ENCODE data around the gene PTX4.

The PTX4 gene

GRCh38 chr16:1523581-1524245, 35.0 kb upstream of the PTX4 start:
- no peak for FAIRE-seq

- FAIRE-seq: no peak
Observed at GRCh38 chr16:1520461-1520860, 31.7 kb upstream of the PTX4 start.

GRCh38 chr16:1519831-1520230, 31.1 kb upstream of the PTX4 start:
- no peak for FAIRE-seq

- FAIRE-seq: no peak
Observed at GRCh38 chr16:1518626-1519135, 29.9 kb upstream of the PTX4 start.

- FAIRE-seq: no peak
Observed at GRCh38 chr16:1514507-1514906, 25.8 kb upstream of the PTX4 start.

- no peak for FAIRE-seq
Observed at GRCh38 chr16:1512774-1513173, 24.0 kb upstream of the PTX4 start.

GRCh38 chr16:1511662-1512569, 23.2 kb upstream of the PTX4 start:
- no peak for FAIRE-seq

GRCh38 chr16:1510941-1511351, 22.2 kb upstream of the PTX4 start:
- no peak for FAIRE-seq

GRCh38 chr16:1510272-1510671, 21.5 kb upstream of the PTX4 start:
- FAIRE-seq: no peak

GRCh38 chr16:1509307-1510221, 20.8 kb upstream of the PTX4 start:
- FAIRE-seq: no peak

GRCh38 chr16:1508494-1509187, 19.9 kb upstream of the PTX4 start:
- no peak for FAIRE-seq

GRCh38 chr16:1506494-1507213, 17.9 kb upstream of the PTX4 start:
- FAIRE-seq: no peak

GRCh38 chr16:1505912-1506311, 17.2 kb upstream of the PTX4 start:
- no peak for FAIRE-seq

- FAIRE-seq: no peak
Observed at GRCh38 chr16:1505073-1505844, 16.5 kb upstream of the PTX4 start.

GRCh38 chr16:1503110-1503955, 14.6 kb upstream of the PTX4 start:
- FAIRE-seq: no peak

- no peak for FAIRE-seq
Observed at GRCh38 chr16:1502092-1503004, 13.6 kb upstream of the PTX4 start.

- no peak for FAIRE-seq
Observed at GRCh38 chr16:1501630-1502029, 12.9 kb upstream of the PTX4 start.

- FAIRE-seq: no peak
Observed at GRCh38 chr16:1500465-1501150, 11.9 kb upstream of the PTX4 start.

Measured in A204.1 (cell line).